Measurements from ENCODE around the gene PSMD4. TPM values are rescaled to one million over a fixed set of nuclear protein-coding genes. Genes with fewer than 3 reads are reported as not detected.

PSMD4 gene
- polyA plus RNA-seq, 4 donors, result 112 to 182 (median 153) TPM

DNA sequence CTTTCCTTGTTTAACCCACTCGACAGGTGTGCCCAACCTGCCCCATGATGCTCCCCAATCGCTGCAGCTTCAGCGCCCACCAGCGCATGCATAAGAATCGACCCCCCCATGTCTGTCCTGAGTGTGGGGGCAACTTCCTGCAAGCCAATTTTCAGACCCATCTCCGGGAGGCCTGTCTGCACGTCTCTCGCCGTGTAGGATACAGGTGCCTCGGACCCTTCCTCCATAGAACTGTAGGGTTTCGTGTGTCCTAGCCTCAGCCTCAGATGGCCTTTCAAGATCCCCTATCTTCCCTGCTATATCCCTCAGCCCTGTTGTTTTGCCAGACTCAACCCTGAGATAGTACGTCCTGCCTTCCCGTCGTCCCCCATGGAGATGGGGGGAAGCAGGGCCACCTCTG lies 34.0 kb downstream of the PSMD4 start:
- H3K36me3 ChIP-seq (ENCODE audit: control insufficient read depth in 3 of 3, insufficient read depth in 2 of 3, low read depth in 1 of 3, low read length in 3 of 3), result peaks cover 16 to 90% (median 36%) of the 10 kb centered on the region in 3 donors
- peaks cover 0 to 11% (median 2%) of the 10 kb centered on the region in 3 donors for H3K4me1 ChIP-seq (ENCODE audit: control insufficient read depth in 3 of 3, insufficient read depth in 2 of 3, low read depth in 1 of 3, low read length in 2 of 3)
- no peaks in the 10 kb centered on the region for H3K9me3 ChIP-seq (ENCODE audit: control insufficient read depth in 2 of 2, insufficient read depth in 1 of 2, low read depth in 1 of 2, low read length in 1 of 2)
- no peaks in the 10 kb centered on the region for H3K27me3 ChIP-seq (ENCODE audit: control insufficient read depth in 3 of 3, insufficient read depth in 3 of 3, low read length in 3 of 3)
- 89 to 90% (median 90%) methylated on average over 14 of the region's 14 CpGs for WGBS, 3 donors
- no peak overlapping the region for H3K27ac ChIP-seq (ENCODE audit: low read depth in 1 of 3, low read length in 2 of 3)
- no peak overlapping the region for H3K4me3 ChIP-seq (ENCODE audit: low read depth in 1 of 3, low read length in 3 of 3)
- no peak for DNase-seq
- FAIRE-seq, result no peak

- FAIRE-seq, result no peak
- DNase-seq, result no peak
- Histone ChIP-seq H3K9me3 (ENCODE audit: control insufficient read depth in 2 of 2, insufficient read depth in 1 of 2, low read depth in 1 of 2, low read length in 1 of 2) (no peaks in the 10 kb centered on the region), H3K36me3 (ENCODE audit: control insufficient read depth in 3 of 3, insufficient read depth in 2 of 3, low read depth in 1 of 3, low read length in 3 of 3) (peaks cover 21 to 95% (median 40%) of the 10 kb centered on the region in 3 donors), H3K27me3 (ENCODE audit: control insufficient read depth in 3 of 3, insufficient read depth in 3 of 3, low read length in 3 of 3) (no peaks in the 10 kb centered on the region), H3K4me3 (ENCODE audit: low read depth in 1 of 3, low read length in 3 of 3) (no peak overlapping the region), H3K27ac (ENCODE audit: low read depth in 1 of 3, low read length in 2 of 3) (no peak overlapping the region), H3K4me1 (ENCODE audit: control insufficient read depth in 3 of 3, insufficient read depth in 2 of 3, low read depth in 1 of 3, low read length in 2 of 3) (peaks cover 0 to 3% (median 0%) of the 10 kb centered on the region in 3 donors)
- 73 to 81% (median 75%) methylated on average over 18 of the region's 18 CpGs for WGBS, 3 donors
Measured at GRCh38 chr1:151289080-151289935, 34.8 kb downstream of the PSMD4 start.

DNA sequence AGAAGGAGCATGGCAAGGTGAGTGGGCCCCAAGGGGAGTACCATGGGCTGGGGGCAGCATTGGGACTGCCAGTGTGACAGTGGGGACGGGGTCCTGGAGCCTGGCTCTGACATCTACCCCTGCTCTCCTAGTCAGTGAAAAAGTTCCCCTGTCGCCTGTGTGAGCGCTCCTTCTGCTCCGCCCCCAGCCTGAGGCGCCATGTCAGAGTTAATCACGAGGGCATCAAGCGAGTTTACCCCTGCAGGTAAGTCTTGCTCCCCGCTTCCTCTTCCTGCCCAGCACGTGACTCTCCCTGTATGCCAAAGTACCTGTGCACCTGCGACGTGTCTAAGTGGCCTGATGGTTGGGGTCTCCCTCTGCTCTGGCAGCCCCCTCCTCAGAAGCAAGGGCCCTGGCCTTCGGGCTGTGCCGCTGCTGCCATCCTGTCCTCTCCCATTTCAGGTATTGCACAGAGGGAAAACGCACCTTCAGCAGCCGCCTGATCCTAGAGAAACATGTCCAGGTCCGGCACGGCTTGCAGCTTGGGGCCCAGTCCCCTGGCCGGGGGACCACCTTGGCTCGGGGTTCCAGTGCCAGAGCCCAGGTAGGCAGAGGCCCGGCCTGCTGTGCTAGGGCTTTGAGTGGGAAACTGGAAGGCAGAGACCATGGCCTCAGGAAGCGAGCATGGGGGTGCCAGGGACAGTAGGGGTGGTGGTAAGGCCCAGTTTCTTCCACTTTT lies 35.6 kb downstream of the PSMD4 start:
- Histone ChIP-seq H3K4me3 (ENCODE audit: low read depth in 1 of 3, low read length in 3 of 3) (no peak overlapping the region), H3K27me3 (ENCODE audit: control insufficient read depth in 3 of 3, insufficient read depth in 3 of 3, low read length in 3 of 3) (no peaks in the 10 kb centered on the region), H3K4me1 (ENCODE audit: control insufficient read depth in 3 of 3, insufficient read depth in 2 of 3, low read depth in 1 of 3, low read length in 2 of 3) (no peaks in the 10 kb centered on the region), H3K9me3 (ENCODE audit: control insufficient read depth in 2 of 2, insufficient read depth in 1 of 2, low read depth in 1 of 2, low read length in 1 of 2) (no peaks in the 10 kb centered on the region), H3K36me3 (ENCODE audit: control insufficient read depth in 3 of 3, insufficient read depth in 2 of 3, low read depth in 1 of 3, low read length in 3 of 3) (peaks cover 23 to 98% (median 48%) of the 10 kb centered on the region in 3 donors), H3K27ac (ENCODE audit: low read depth in 1 of 3, low read length in 2 of 3) (no peak overlapping the region)
- no peak for FAIRE-seq
- DNase-seq, result no peak
- 88% methylated on average over 21 of the region's 21 CpGs for WGBS, 3 donors

GRCh38 chr1:151290709-151291303 lies 36.3 kb downstream of the PSMD4 start:
- Histone ChIP-seq H3K4me3 (ENCODE audit: low read depth in 1 of 3, low read length in 3 of 3) (no peak overlapping the region), H3K27me3 (ENCODE audit: control insufficient read depth in 3 of 3, insufficient read depth in 3 of 3, low read length in 3 of 3) (no peaks in the 10 kb centered on the region), H3K27ac (ENCODE audit: low read depth in 1 of 3, low read length in 2 of 3) (no peak overlapping the region), H3K36me3 (ENCODE audit: control insufficient read depth in 3 of 3, insufficient read depth in 2 of 3, low read depth in 1 of 3, low read length in 3 of 3) (peaks cover 25 to 97% (median 49%) of the 10 kb centered on the region in 3 donors), H3K4me1 (ENCODE audit: control insufficient read depth in 3 of 3, insufficient read depth in 2 of 3, low read depth in 1 of 3, low read length in 2 of 3) (no peaks in the 10 kb centered on the region), H3K9me3 (ENCODE audit: control insufficient read depth in 2 of 2, insufficient read depth in 1 of 2, low read depth in 1 of 2, low read length in 1 of 2) (no peaks in the 10 kb centered on the region)
- no peak for FAIRE-seq
- WGBS, 3 donors, result 78 to 88% (median 85%) methylated on average over 16 to 19 of the region's 19 CpGs
- no peak for DNase-seq

GRCh38 chr1:151292207-151293030 lies 37.9 kb downstream of the PSMD4 start:
- FAIRE-seq, result no peak
- H3K27ac ChIP-seq (ENCODE audit: low read depth in 1 of 3, low read length in 2 of 3), result no peak overlapping the region
- H3K4me3 ChIP-seq (ENCODE audit: low read depth in 1 of 3, low read length in 3 of 3), result no peak overlapping the region
- H3K27me3 ChIP-seq (ENCODE audit: control insufficient read depth in 3 of 3, insufficient read depth in 3 of 3, low read length in 3 of 3), result no peaks in the 10 kb centered on the region
- no peak for DNase-seq
- peaks cover 17 to 96% (median 38%) of the 10 kb centered on the region in 3 donors for H3K36me3 ChIP-seq (ENCODE audit: control insufficient read depth in 3 of 3, insufficient read depth in 2 of 3, low read depth in 1 of 3, low read length in 3 of 3)
- H3K9me3 ChIP-seq (ENCODE audit: control insufficient read depth in 2 of 2, insufficient read depth in 1 of 2, low read depth in 1 of 2, low read length in 1 of 2), result no peaks in the 10 kb centered on the region
- 82 to 86% (median 86%) methylated on average over 13 of the region's 13 CpGs for WGBS, 3 donors
- H3K4me1 ChIP-seq (ENCODE audit: control insufficient read depth in 3 of 3, insufficient read depth in 2 of 3, low read depth in 1 of 3, low read length in 2 of 3), result no peaks in the 10 kb centered on the region

- no peak for FAIRE-seq
- WGBS, 3 donors, result 84 to 87% (median 85%) methylated on average over 6 of the region's 6 CpGs
- H3K27me3 ChIP-seq (ENCODE audit: control insufficient read depth in 3 of 3, insufficient read depth in 3 of 3, low read length in 3 of 3), result no peaks in the 10 kb centered on the region
- DNase-seq, result no peak
- H3K4me1 ChIP-seq (ENCODE audit: control insufficient read depth in 3 of 3, insufficient read depth in 2 of 3, low read depth in 1 of 3, low read length in 2 of 3), result no peaks in the 10 kb centered on the region
- H3K36me3 ChIP-seq (ENCODE audit: control insufficient read depth in 3 of 3, insufficient read depth in 2 of 3, low read depth in 1 of 3, low read length in 3 of 3), result peaks cover 21 to 93% (median 35%) of the 10 kb centered on the region in 3 donors
- H3K9me3 ChIP-seq (ENCODE audit: control insufficient read depth in 2 of 2, insufficient read depth in 1 of 2, low read depth in 1 of 2, low read length in 1 of 2), result no peaks in the 10 kb centered on the region
- no peak overlapping the region for H3K27ac ChIP-seq (ENCODE audit: low read depth in 1 of 3, low read length in 2 of 3)
- H3K4me3 ChIP-seq (ENCODE audit: low read depth in 1 of 3, low read length in 3 of 3), result no peak overlapping the region
Measured at GRCh38 chr1:151293093-151293492, 38.6 kb downstream of the PSMD4 start.

GRCh38 chr1:151294742-151295462 lies 40.4 kb downstream of the PSMD4 start:
- no peak for FAIRE-seq

More at GRCh38 chr1:151294742-151295462, 40.4 kb downstream of the PSMD4 start:
- DNase-seq, result no peak
- H3K27me3 ChIP-seq (ENCODE audit: control insufficient read depth in 3 of 3, insufficient read depth in 3 of 3, low read length in 3 of 3), result no peaks in the 10 kb centered on the region
- H3K4me1 ChIP-seq (ENCODE audit: control insufficient read depth in 3 of 3, insufficient read depth in 2 of 3, low read depth in 1 of 3, low read length in 2 of 3), result no peaks in the 10 kb centered on the region
- no peak overlapping the region for H3K27ac ChIP-seq (ENCODE audit: low read depth in 1 of 3, low read length in 2 of 3)
- peaks cover 21 to 86% (median 34%) of the 10 kb centered on the region in 3 donors for H3K36me3 ChIP-seq (ENCODE audit: control insufficient read depth in 3 of 3, insufficient read depth in 2 of 3, low read depth in 1 of 3, low read length in 3 of 3)
- WGBS, 3 donors, result 90 to 98% (median 96%) methylated on average over 2 of the region's 2 CpGs
- H3K9me3 ChIP-seq (ENCODE audit: control insufficient read depth in 2 of 2, insufficient read depth in 1 of 2, low read depth in 1 of 2, low read length in 1 of 2), result no peaks in the 10 kb centered on the region
- no peak overlapping the region for H3K4me3 ChIP-seq (ENCODE audit: low read depth in 1 of 3, low read length in 3 of 3)

All from small intestine (tissue), 7 donors.